Ovary (tissue), 9 donors: ENCODE results near the gene SLC12A8. TPM values are rescaled to one million over a fixed set of nuclear protein-coding genes. Genes with fewer than 3 reads are reported as not detected.
A peak's percentile ranks its signal among the peaks of the same experiment; 100 is the strongest.

Source experiments
- DNase-seq, 5 donors: peaks; one replicate each; pipeline ENCODE4 v3.0.0-alpha.2; 2019 to 2020
- H3K27ac ChIP-seq, 2 donors: fragments of 200-600 bp; one replicate each; pipeline versions ENCODE4 v1.5.1 to v1.8.0; 2019 to 2022
- H3K27me3 ChIP-seq: fragments of 200-600 bp; one replicate; pipeline ENCODE4 v1.8.0; 2022
- H3K36me3 ChIP-seq: fragments of 200-600 bp; sonication (generic); one replicate; pipeline ENCODE4 v1.5.1; 2019
- H3K4me1 ChIP-seq: one replicate; pipeline ENCODE4 v1.8.1; 2013; ENCODE audit warnings: mild to moderate bottlenecking, moderate library complexity; ENCODE audit not compliant: insufficient read depth
- H3K4me3 ChIP-seq: fragments of 200-600 bp; sonication (generic); one replicate; pipeline ENCODE4 v1.5.1; 2017
- H3K9me3 ChIP-seq, 2 donors: fragments of 200-600 bp in 1 of 2; sonication (generic) in 1 of 2; one replicate each; pipeline versions ENCODE4 v1.5.1 to v1.8.1; 2013 to 2019; ENCODE audit warnings: mild to moderate bottlenecking in 1 of 2, moderate library complexity in 1 of 2
- CTCF ChIP-seq, 3 donors: fragments of 450-650 bp in 2 of 3; fragments of 200-600 bp in 1 of 3; IDR thresholded peaks; one replicate each; pipeline versions ENCODE4 v1.5.1 to v1.8.0; 2016 to 2022; ENCODE audit warnings: antibody characterized with exemption in 3 of 3, mild to moderate bottlenecking in 1 of 3
- EP300 ChIP-seq: sonication (generic); formaldehyde crosslinking; IDR thresholded peaks from one replicate; pipeline ENCODE4 v1.6.1; 2017; ENCODE audit warnings: antibody characterized with exemption
- POLR2A ChIP-seq: fragments of 450-650 bp; IDR thresholded peaks from one replicate; pipeline ENCODE4 v1.6.1; 2017; ENCODE audit warnings: antibody characterized with exemption, mild to moderate bottlenecking, moderate library complexity
- WGBS, 3 donors: extraction: QIAGEN DNeasy Blood & Tissue Kit in 1 of 3; methylation state at CpG; one replicate each; pipeline versions ENCODE4 v1.1.5 to v1.1.7; 2013 to 2017; 5-methylcytosine and 5-hydroxymethylcytosine counted together
- intact Hi-C, 4 donors: fragments of 100-400 bp; cut with DNase I; formaldehyde crosslinking; loops; one replicate each; pipeline versions ENCODE4 v1.11.0 to v1.15.1; 2022 to 2023
- polyA plus RNA-seq, 2 donors: library from polyadenylated mRNA; stranded (reverse); fragments of 200-250 nt in 1 of 2; fragments of 350-450 nt in 1 of 2; fragmentation: Illumina TruSeq in 1 of 2; extraction: RNeasy Lipid Tissue Mini Kit (QIAGEN cat#74804) in 1 of 2; gene quantifications; one replicate each; pipeline ENCODE4 v1.2.3, GENCODE V29; 2013 to 2014
- total RNA-seq, 7 donors: library from RNA; depleted of rRNA in 2 of 7; stranded (reverse); fragments of >200 nt in 2 of 7; fragmentation: NEBNext Ultra II Directional in 3 of 7; extraction: Animal tissue kit (Norgen Biotek cat#: 25700) in 3 of 7; gene quantifications; one replicate each; pipeline versions ENCODE4 v1.1.0 to v1.2.4, GENCODE V29; 2016 to 2023
- donor health status: DM: no; HTN: no; CAD: no; lungs with moderate emphysema.
- donor health status: DM: no; HTN: no; CAD: no.
- donor health status: Bipolar disorder and iron deficiency.
- donor health status: DM: yes; HTN: yes; CAD: no.
- donor health status: DM: no; HTN: no; CAD: no.
- donor health status: DM: yes; HTN: yes; CAD: no.

Gene SLC12A8
- total and polyA plus RNA-seq, 9 donors = 0.28 to 11.5 (median 1.5) TPM

DNA sequence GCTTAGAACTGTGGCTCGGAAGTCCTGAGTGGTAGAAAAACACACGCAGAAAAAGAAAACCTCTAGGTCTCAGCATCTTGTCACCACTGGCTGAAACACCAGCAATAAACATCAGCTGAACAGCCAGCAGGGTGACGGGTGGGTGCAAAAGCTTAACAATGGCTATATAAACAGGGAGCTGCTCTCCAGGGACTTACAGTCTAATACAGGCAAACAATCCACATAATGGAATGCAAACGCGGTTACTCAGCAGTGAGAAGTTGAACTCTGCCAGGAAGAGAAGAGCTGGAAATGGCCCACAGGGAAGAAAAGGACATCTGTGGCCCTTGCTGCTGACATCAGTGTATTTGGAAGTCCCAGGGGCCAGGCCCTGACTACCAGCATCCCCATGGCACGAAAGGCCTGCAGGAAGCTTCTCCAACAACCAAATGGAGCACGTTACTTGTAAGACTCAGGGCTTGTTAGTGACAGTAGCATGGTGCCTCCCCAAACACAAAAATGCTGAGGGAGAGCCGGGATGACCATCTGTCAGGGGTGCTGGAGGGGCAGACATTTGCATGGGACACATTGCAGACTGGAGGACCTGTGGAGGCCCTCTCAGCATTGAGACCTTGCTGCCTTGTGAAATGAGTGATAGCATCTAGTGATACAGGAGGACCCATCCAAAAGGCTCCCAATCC, 159.8 kb downstream of the SLC12A8 start:
- intact Hi-C loops = loop anchor here in 1 of 4 donors (10.0 kb wide), 1 partner anchor 92 kb away; no protein-coding TSS in a partner anchor
- no peak for DNase-seq
- Histone ChIP-seq H3K27ac (peak overlapping the region in 1 of 2 donors; percentile 95), H3K4me1 (peaks cover 17% of the 10 kb centered on the region), H3K27me3 (no peaks in the 10 kb centered on the region), H3K36me3 (no peaks in the 10 kb centered on the region), H3K9me3 (no peaks in the 10 kb centered on the region), H3K4me3 (no peak overlapping the region)
- TF ChIP-seq EP300 (no peak), POLR2A (no peak), CTCF (IDR thresholded peaks at IDR 0.05) (no peak)
- WGBS, 3 donors = 18 to 28% (median 22%) methylated on average over 8 of the region's 8 CpGs

GRCh38 chr3:125051715-125052581, 160.6 kb downstream of the SLC12A8 start:
- H3K4me1 ChIP-seq = peaks cover 17% of the 10 kb centered on the region

GRCh38 chr3:125051205-125051604, 161.3 kb downstream of the SLC12A8 start:
- intact Hi-C loops = loop anchor here in 1 of 4 donors (10.0 kb wide), 1 partner anchor 94 kb away; no protein-coding TSS in a partner anchor
- H3K27ac ChIP-seq = peak overlapping the region in 1 of 2 donors; percentile 95
- no peak for DNase-seq
- WGBS, 3 donors = 65% methylated on average over 7 of the region's 7 CpGs
- no peaks in the 10 kb centered on the region for H3K27me3 ChIP-seq
- H3K4me3 ChIP-seq = no peak overlapping the region
- TF ChIP-seq EP300 (no peak), POLR2A (no peak), CTCF (IDR thresholded peaks at IDR 0.05) (no peak)
- H3K4me1 ChIP-seq = peaks cover 15% of the 10 kb centered on the region
- H3K36me3 ChIP-seq = no peaks in the 10 kb centered on the region
- H3K9me3 ChIP-seq = no peaks in the 10 kb centered on the region

More at GRCh38 chr3:125051715-125052581, 160.6 kb downstream of the SLC12A8 start:
- no peaks in the 10 kb centered on the region for H3K9me3 ChIP-seq
- intact Hi-C loops = loop anchor here in 1 of 4 donors (10.0 kb wide), 1 partner anchor 93 kb away; no protein-coding TSS in a partner anchor
- 3 to 7% (median 4%) methylated on average over 14 of the region's 14 CpGs for WGBS, 3 donors
- no peak for TF ChIP-seq EP300
- no peak for TF ChIP-seq POLR2A
- no peak for TF ChIP-seq CTCF (IDR thresholded peaks at IDR 0.05)
- H3K36me3 ChIP-seq = no peaks in the 10 kb centered on the region
- H3K27ac ChIP-seq = peak overlapping the region in 1 of 2 donors; percentile 95
- H3K27me3 ChIP-seq = no peaks in the 10 kb centered on the region
- H3K4me3 ChIP-seq = peak overlapping the region; percentile 3
- DNase-seq = peak; percentile 41 to 65 (median 47)

GRCh38 chr3:125050488-125051090, 162.0 kb downstream of the SLC12A8 start:
- Histone ChIP-seq H3K36me3 (no peaks in the 10 kb centered on the region), H3K27me3 (no peaks in the 10 kb centered on the region), H3K9me3 (no peaks in the 10 kb centered on the region), H3K27ac (no peak overlapping the region), H3K4me3 (no peak overlapping the region), H3K4me1 (peaks cover 15% of the 10 kb centered on the region)
- no peak for TF ChIP-seq EP300
- TF ChIP-seq CTCF (IDR thresholded peaks at IDR 0.05) = no peak
- no peak for TF ChIP-seq POLR2A
- intact Hi-C loops = loop anchor here in 1 of 4 donors (10.0 kb wide), 1 partner anchor 94 kb away; no protein-coding TSS in a partner anchor
- DNase-seq = no peak
- 82 to 93% (median 89%) methylated on average over 6 of the region's 6 CpGs for WGBS, 3 donors
